Measurements from ENCODE around the gene HMCES.

- no peak for TF ChIP-seq CTCF (IDR thresholded peaks at IDR 0.05)
- TF ChIP-seq POLR2A (IDR thresholded peaks at IDR 0.05): no peak
Observed at GRCh38 chr3:129312021-129312639, 33.5 kb downstream of the HMCES start.
